Superior temporal gyrus (tissue), 1 donor: ENCODE measurements around the gene ARRB1.
A peak's percentile ranks its signal among the peaks of the same experiment; 100 is the strongest.
"Not testable (repeated sequence)": the region's sequence is repeated elsewhere in the genome, so short reads cannot be mapped to it uniquely, and the experiment has no call there.

Experiments
- DNase-seq: peaks from one replicate; pipeline ENCODE4 v3.0.0-alpha.2; 2016; ENCODE audit errors: extremely low spot score

The ARRB1 gene

DNA sequence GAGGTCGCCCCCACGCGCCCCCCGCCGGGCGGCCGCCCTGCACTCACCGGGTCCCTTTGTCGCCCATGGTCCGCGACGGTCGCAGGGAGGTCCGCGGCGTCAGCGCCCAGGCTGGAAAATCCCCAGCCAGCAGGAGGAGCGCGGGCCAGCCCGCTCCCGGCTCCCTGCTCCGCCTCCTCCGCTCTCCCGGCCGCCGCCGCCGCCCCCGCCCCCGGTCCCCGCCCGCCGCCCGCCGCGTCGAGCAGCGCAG, at the start of gene ARRB1:
Gene ARRB1 (minus strand): TSS at position 121 of the 250 bp plus-strand sequence. CDS start 54 bp downstream, at position 67.
- no peak for DNase-seq

DNA sequence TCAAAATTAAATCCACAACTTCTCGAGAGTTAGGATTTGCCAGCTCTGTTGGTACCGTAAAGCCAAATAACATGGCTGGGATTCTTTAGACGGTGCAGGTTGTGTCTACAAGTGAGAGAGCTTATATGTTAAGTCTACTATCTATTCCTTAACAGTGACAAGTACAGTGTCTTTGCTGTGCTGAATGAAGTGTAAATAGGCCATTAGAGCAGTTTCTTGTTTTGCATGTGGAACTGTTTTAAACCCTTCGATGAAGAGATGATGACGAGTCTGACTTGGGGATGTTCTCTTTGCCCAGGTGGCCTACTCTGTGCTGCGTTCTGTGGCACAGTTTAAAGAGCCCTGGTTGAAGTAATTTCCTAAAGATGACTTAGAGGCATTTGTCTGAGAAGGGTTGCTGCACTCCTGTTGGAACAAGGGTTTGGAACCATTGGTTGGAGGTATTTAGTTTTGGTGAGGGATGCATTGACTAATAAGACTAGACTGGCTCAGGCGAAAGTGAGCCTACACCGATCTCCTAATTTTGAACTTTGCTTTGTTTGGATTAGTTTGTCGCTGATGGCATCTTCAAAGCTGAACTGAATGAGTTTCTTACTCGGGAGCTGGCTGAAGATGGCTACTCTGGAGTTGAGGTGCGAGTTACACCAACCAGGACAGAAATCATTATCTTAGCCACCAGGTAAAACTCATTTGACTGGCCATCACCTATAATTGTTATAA, 48.8 kb upstream of the ARRB1 start:
- DNase-seq: peak; percentile 48

DNA sequence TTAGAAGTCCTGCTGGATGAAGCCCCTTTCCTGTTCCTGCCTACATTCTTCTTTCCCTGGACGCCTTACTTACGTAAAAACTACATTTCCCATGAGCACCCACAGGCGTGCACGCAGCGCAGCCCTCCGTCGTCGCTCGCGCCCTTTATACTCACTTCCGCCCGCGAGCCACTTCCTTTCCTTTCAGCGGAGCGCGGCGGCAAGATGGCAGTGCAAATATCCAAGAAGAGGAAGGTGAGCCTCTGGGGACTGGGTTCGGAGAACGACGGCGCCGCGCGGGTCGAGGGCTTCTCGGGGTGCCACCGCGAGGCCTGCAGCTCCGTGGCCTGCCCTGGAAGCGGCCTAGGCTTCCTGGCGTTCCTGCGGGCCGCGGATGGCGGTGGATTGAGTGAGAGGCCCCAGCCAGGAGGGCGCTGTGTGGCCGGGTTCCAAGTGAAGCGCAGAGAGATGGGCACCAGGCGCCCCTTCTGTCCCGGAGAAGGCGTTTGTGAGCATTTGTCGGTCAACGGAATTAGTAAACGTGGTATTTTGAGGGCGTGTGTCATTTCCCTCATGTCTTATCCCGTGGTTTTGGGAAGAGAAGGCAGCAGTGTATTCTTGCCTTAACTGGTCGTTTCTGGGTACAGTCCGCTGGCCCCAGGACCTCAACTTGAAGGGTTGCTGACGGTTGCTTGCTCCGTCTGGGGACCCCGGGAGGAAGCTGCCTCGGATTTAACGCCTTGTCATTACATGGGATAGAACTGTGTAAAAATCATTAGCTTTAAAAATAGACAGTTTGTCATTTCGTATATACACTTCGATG, 48.1 kb upstream of the ARRB1 start, which contains the start of gene RPS3:
Gene RPS3 (plus strand): TSS at position 175 of the 802 bp plus-strand sequence. CDS start 30 bp downstream, at position 205.
- DNase-seq: peak; percentile 95

GRCh38 chr11:75398906-75399305, 47.4 kb upstream of the ARRB1 start:
- DNase-seq: no peak

DNA sequence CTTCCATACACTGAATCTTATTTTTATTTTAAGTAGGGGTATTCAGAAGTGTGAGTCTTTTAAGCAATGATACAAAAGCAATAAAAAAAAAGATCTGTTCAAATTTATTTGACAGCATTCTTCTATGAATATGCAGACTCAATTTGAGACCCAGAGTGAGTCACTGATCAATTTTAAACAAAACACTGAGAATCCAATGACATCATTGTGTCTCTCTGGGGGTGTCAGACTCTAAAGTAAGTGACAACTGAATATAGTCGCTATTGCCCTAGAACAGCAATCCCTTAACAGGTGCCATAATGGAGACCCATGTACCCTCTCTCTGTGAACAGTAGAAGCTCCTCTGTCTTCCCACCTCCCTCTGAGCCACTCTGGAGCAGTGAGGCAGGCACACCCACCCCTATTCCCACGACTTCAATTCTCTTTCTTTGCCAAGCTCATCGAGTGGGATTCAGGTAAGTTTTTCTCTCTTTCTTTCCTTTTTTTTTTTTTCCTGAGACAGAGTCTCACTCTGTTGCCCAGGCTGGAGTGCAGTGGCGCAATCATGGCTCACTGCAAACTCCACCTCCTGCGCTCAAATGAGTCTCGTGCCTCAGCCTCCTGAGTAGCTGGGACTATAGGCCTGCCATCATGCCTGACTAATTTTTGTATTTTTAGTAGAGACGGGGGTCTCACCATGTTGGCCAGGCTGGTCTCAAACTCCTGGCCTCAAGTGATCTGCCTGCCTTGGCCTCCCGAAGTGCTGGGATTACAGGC, 42.8 kb upstream of the ARRB1 start:
- no peak for DNase-seq

- DNase-seq: no peak
Measured at GRCh38 chr11:75389925-75390324, 38.5 kb upstream of the ARRB1 start.

- DNase-seq: no peak
Measured at GRCh38 chr11:75389276-75389605, 37.8 kb upstream of the ARRB1 start.

GRCh38 chr11:75388386-75389275, 37.2 kb upstream of the ARRB1 start:
- peak; percentile 89 for DNase-seq

DNA sequence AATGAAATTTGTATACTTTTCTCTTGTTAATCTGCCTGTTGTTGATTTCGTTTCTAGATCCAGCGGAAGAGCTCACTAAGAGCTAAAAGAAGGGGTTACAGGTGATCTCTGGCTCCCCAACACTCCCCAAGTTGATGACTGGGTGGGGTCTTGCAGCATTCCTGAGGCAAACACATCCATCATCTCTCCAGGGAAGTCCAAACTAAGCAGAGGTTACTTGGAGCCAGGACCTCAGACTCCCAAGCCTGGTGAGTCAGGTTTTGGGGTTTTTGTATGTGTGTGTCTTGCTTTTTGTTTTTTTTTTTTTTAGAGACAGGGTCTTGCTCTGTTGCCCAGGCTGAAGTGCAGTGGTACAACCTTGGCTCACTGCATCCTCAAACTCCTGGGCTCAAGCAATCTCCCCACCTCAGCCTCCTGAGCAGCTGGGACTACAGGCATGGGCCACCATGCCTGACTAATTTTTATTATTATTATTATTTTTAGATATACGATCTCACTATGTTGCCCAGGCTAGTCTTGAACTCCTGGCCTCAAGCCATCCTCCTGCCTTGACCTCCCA, 36.4 kb upstream of the ARRB1 start:
- no peak for DNase-seq

DNA sequence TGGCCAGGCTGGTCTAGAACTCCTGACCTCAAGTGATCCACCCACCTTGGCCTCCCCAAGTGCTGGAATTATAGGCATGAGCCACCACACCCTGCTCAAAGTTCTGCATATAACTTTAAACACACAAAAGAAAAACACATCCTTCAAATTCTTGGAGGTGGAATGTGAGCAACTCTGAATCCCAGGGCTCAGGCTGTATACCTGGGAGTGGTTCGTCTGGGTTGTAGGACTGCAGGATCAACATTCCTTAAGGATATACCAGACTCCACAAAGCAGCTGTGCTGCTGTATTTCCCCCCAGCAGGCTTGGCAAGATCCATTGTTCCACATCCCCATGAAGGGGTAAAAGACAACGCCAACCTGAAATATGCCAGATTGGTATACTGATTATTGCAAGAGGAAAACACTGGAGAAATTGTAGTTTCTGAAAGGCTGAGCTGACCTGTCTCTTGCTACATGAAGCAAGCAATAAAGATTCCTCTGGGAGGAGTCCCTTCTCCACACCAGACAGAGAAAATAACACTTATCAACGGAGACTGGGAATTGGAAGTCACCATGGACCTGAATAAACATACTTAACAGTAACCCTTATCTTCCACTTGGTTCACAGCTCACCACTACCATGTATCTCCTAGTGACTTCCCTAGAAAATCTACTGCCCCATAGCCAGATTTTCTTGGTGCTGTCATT, 35.6 kb upstream of the ARRB1 start:
- DNase-seq: no peak

GRCh38 chr11:75384438-75385080, 33.1 kb upstream of the ARRB1 start:
- peak; percentile 94 for DNase-seq

- no peak for DNase-seq
Measured at GRCh38 chr11:75383246-75383645, 31.8 kb upstream of the ARRB1 start.

DNA sequence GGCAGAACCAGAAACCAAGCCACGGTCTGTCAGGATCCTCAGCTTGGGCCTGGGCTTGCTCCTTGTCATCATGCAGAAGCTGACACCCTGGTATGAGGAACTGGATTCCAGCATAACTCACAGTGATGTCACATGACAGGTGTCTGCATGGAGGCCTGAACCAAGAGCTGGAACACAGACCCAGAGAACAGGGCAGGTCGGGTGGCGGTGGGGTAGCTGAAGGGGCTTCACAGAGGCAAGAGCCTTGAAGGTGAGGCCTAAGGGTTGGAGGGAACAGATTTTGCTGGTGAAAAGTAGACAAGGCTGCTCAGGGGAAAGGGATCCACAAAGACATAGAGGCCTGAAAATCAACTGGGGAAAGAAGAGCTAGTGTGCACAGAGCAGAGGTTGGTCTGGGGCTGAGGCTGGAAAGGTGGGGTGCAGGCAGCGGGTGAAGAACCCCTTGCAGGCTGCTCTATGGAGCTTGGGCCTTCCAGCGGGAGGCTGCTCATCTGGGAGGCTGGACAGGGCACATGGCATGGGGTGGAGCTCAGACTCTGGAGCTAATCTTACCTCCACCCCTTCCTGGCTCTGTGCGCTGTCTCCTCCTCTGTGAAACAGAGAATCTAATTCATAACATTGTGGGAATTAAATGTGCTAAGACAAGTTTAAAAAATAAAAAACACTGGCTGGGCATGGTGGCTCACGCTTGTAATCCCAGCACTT, 29.4 kb upstream of the ARRB1 start:
- no peak for DNase-seq

DNA sequence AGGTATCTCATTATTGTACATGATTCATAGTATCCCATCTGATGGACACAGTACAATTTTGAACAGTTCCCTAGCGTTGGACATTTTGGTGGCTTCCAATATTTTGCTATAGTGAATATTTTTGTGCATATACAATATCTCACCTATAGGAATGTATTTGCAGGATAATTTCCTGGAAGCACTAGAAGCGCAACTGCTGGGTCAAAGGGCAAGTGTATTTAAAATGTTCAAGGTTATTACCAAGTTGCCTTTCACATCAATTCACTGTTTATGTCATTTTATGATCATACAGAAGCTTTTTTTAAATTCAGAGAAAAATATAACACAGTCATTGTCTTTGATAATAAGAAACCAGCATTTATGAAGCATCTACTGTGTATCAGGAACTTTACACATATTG, 28.8 kb upstream of the ARRB1 start:
- DNase-seq: no peak

DNA sequence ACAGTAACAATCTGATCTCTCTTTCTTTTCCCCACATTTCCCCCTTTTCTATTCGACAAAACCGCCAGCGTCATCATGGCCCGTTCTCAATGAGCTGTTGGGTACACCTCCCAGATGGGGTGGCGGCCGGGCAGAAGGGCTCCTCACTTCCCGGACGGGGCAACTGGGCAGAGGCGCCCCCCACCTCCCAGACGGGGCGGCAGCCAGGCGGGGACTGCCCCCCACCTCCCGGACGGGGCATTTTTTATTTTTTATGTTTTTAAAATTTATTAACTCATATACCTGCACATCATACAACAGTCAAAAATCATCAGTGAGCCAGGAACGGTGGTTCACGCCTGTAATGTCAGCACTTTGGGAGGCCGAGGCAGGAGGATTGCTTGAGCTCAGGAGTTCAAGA, 27.3 kb upstream of the ARRB1 start:
- DNase-seq: not testable (repeated sequence)

GRCh38 chr11:75376175-75376574, 24.7 kb upstream of the ARRB1 start:
- DNase-seq: no peak

DNA sequence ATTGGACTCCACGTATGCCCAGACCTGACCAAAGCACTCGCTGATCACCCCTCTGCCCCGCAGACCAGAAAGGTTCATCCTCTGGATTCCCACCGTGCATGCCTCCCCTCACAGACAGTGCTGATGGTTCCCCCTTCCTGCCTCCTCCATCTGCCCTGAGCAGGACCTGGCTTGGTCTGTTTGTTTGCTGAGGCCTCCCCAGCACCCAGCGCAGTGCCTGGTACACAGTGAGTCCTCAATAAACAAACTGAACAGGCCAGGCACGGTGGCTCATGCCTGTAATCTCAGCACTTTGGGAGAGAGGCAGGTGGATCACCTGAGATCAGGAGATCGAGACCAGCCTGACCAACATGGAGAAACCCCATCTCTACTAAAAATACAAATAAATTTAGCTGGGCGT, 24.2 kb upstream of the ARRB1 start:
- no peak for DNase-seq

DNA sequence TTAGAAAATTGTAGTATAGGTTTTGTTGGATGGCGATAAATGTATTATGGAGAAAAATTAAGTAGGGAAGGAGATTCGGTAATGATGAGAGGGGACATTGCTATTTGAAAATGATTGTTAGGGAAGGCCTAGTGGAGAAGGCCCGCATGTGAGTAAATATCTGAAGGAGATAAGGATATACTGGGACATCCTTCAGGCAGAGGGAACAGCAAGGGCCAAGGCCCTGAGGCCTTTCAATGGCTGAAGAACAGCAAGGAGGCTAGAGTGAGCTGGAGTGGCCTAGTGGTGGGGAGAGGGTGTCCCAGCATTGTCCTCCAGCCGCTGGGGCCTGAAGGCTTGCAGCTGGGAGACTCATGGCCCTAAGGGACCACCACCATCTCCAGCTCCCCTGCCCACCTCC, 23.2 kb upstream of the ARRB1 start:
- no peak for DNase-seq

- DNase-seq: no peak
Measured at GRCh38 chr11:75373201-75373600, 21.7 kb upstream of the ARRB1 start.
